IMR-90 (cell line): ENCODE results near the gene ZNRF3. TPM values are rescaled to one million over a fixed set of nuclear protein-coding genes. Genes with fewer than 3 reads are reported as not detected.

Experiments used
- ATAC-seq: fragments of 200-7000 bp; cut with Tn5 transposase; 2 replicates; pipeline ENCODE4 v1.9.1; 2020; ENCODE audit warnings: low read depth, mild to moderate bottlenecking, moderate library complexity
- BruUV-seq: library from RNA; stranded (reverse); fragments of 400-500 nt; replicated peaks from 2 replicates; lab custom pipeline; 2021; lab: Mats Ljungman, UMichigan
- CTCF ChIA-PET: fragments of 300-600 bp; formaldehyde crosslinking; extraction: SDS; loops from one replicate; lab custom pipeline; 2021; ENCODE audit warnings: antibody characterized with exemption; lab: Yijun Ruan, JAX
- POLR2A ChIA-PET: fragments of 300-600 bp; sonication (Branson Sonifier 250); formaldehyde crosslinking; loops from one replicate; lab custom pipeline; 2022; ENCODE audit warnings: antibody characterized with exemption; ENCODE audit not compliant: unreplicated experiment; lab: Charles Lee
- DNase-seq: peaks from one replicate; pipeline ENCODE4 v3.0.0; 2013
- H2AFZ ChIP-seq: replicated peaks from 2 replicates; pipeline ENCODE3; 2013; ENCODE audit warnings: low read length, mild to moderate bottlenecking; ENCODE audit not compliant: poor library complexity
- H2AK5ac ChIP-seq: 2 replicates; pipeline ENCODE4 v1.6.1; 2013; ENCODE audit warnings: low read depth, low read length, inconsistent platforms
- H2AK9ac ChIP-seq: replicated peaks from 2 replicates; pipeline ENCODE3; 2013; ENCODE audit warnings: mild to moderate bottlenecking, low read depth, low read length, moderate library complexity; ENCODE audit not compliant: poor library complexity
- H2BK120ac ChIP-seq: 2 replicates; pipeline ENCODE4 v1.6.1; 2013; ENCODE audit warnings: low read depth, low read length, inconsistent platforms
- H2BK15ac ChIP-seq: 3 replicates; pipeline ENCODE4 v1.6.1; 2013; ENCODE audit warnings: low read depth, low read length, inconsistent platforms
- H2BK20ac ChIP-seq: 2 replicates; pipeline ENCODE4 v1.6.1; 2013; ENCODE audit warnings: low read depth, mild to moderate bottlenecking, inconsistent platforms, low read length, moderate library complexity
- H2BK5ac ChIP-seq: 2 replicates; pipeline ENCODE4 v1.6.1; 2013; ENCODE audit warnings: mild to moderate bottlenecking, low read depth, low read length, inconsistent platforms; ENCODE audit not compliant: poor library complexity, severe bottlenecking
- H3K14ac ChIP-seq: replicated peaks from 2 replicates; pipeline ENCODE4 v1.6.1; 2013; ENCODE audit warnings: low read depth, low read length, inconsistent platforms
- H3K18ac ChIP-seq: 2 replicates; pipeline ENCODE4 v1.6.1; 2013; ENCODE audit warnings: low read depth, low read length, control low read depth
- H3K23ac ChIP-seq: 2 replicates; pipeline ENCODE4 v1.6.1; 2013; ENCODE audit warnings: low read depth, low read length, inconsistent platforms
- H3K27ac ChIP-seq: 2 replicates; pipeline ENCODE4 v1.5.1; 2013; ENCODE audit warnings: mild to moderate bottlenecking, control low read depth, low read length; ENCODE audit not compliant: insufficient read depth
- H3K27me3 ChIP-seq: 2 replicates; pipeline ENCODE4 v1.6.1; 2013; ENCODE audit warnings: low read length; ENCODE audit not compliant: control insufficient read depth, insufficient read depth
- H3K36me3 ChIP-seq: 2 replicates; pipeline ENCODE4 v1.6.1; 2013; ENCODE audit warnings: low read length, mixed read lengths; ENCODE audit not compliant: control insufficient read depth, insufficient read depth
- H3K4ac ChIP-seq: 2 replicates; pipeline ENCODE4 v1.6.1; 2013; ENCODE audit warnings: low read depth, low read length, inconsistent platforms
- H3K4me1 ChIP-seq: 2 replicates; pipeline ENCODE4 v1.6.1; 2013; ENCODE audit warnings: low read length, mixed read lengths; ENCODE audit not compliant: control insufficient read depth, insufficient read depth
- H3K4me2 ChIP-seq: 2 replicates; pipeline ENCODE4 v1.6.1; 2013; ENCODE audit warnings: low read depth, mild to moderate bottlenecking, control low read depth, low read length, moderate library complexity
- H3K4me3 ChIP-seq: 2 replicates; pipeline ENCODE4 v1.5.1; 2013; ENCODE audit warnings: low read depth, mild to moderate bottlenecking, control low read depth, low read length, moderate library complexity; ENCODE audit not compliant: insufficient read depth
- H3K56ac ChIP-seq: 2 replicates; pipeline ENCODE4 v1.6.1; 2013; ENCODE audit warnings: low read length, inconsistent platforms; ENCODE audit not compliant: insufficient read depth; ENCODE audit errors: extremely low read depth
- H3K79me1 ChIP-seq, 2 experiments: 2 replicates each; pipeline ENCODE4 v1.6.1; 2013; ENCODE audit warnings: low read length in 2 of 2, inconsistent platforms in 1 of 2, low read depth in 1 of 2
- H3K9ac ChIP-seq: 2 replicates; pipeline ENCODE4 v1.6.1; 2013; ENCODE audit warnings: low read depth, low read length, control low read depth
- H3K9me1 ChIP-seq: 2 replicates; pipeline ENCODE4 v1.6.1; 2013; ENCODE audit warnings: low read length, inconsistent platforms; ENCODE audit not compliant: insufficient read depth
- H3K9me3 ChIP-seq: 2 replicates; pipeline ENCODE4 v1.6.1; 2013; ENCODE audit warnings: low read length; ENCODE audit not compliant: control insufficient read depth, insufficient read depth
- H4K20me1 ChIP-seq: 2 replicates; pipeline ENCODE4 v1.6.1; 2013; ENCODE audit warnings: low read length, inconsistent platforms; ENCODE audit not compliant: insufficient read depth
- H4K5ac ChIP-seq: 2 replicates; pipeline ENCODE4 v1.6.1; 2013; ENCODE audit warnings: mild to moderate bottlenecking, low read depth, low read length, control low read depth
- H4K8ac ChIP-seq, 2 experiments: 2 replicates each; pipeline ENCODE4 v1.6.1; 2013; ENCODE audit warnings: low read depth in 2 of 2, low read length in 2 of 2, control low read depth in 1 of 2, inconsistent platforms in 1 of 2
- H4K91ac ChIP-seq: 2 replicates; pipeline ENCODE4 v1.6.1; 2013; ENCODE audit warnings: low read depth, low read length, inconsistent platforms; ENCODE audit not compliant: insufficient read depth
- MAZ ChIP-seq: IDR thresholded peaks from 2 replicates; pipeline ENCODE4 v1.6.1; 2012; ENCODE audit warnings: low read depth, mild to moderate bottlenecking, low read length, improper control_type of control experiment, moderate library complexity, borderline replicate concordance
- RCOR1 ChIP-seq: IDR thresholded peaks from 2 replicates; pipeline ENCODE4 v1.6.1; 2012; ENCODE audit warnings: mild to moderate bottlenecking, low read length, improper control_type of control experiment; ENCODE audit not compliant: insufficient replicate concordance
- WGBS, 2 experiments: methylation state at CpG; one replicate each; pipeline versions ENCODE4 v1.1.5 to v1.1.7; 2013; ENCODE audit warnings: missing lambda C conversion rate in 2 of 2; ENCODE audit not compliant: insufficient read length in 1 of 2; ENCODE audit errors: extremely low coverage in 2 of 2; 5-methylcytosine and 5-hydroxymethylcytosine counted together
- dilution Hi-C: fragments of 300-500 bp; cut with HindIII; formaldehyde crosslinking; loops from one replicate; pipeline ENCODE4 v1.14.3; 2018; ENCODE audit warnings: low sequenced_read_pairs; ENCODE audit not compliant: unreplicated experiment
- in situ Hi-C: fragments of 300-500 bp; cut with MboI; formaldehyde crosslinking; loops from 3 replicates; pipeline ENCODE4 v1.14.3; 2019; ENCODE audit warnings: low sequenced_read_pairs, inconsistent platforms, mixed read lengths
- intact Hi-C: fragments of 100-400 bp; cut with micrococcal nuclease; formaldehyde crosslinking; loops from 2 replicates; pipeline ENCODE4 v1.10.0; 2022
- polyA plus RNA-seq, 3 experiments: library from polyadenylated mRNA; depleted of rRNA; stranded (reverse); fragments of >200 nt; gene quantifications; 2 replicates each; pipeline ENCODE4 v1.2.3, GENCODE V29; 2012; ENCODE audit warnings: low replicate concordance in 1 of 3
- total RNA-seq: library from RNA; depleted of rRNA; stranded (reverse); fragments of >200 nt; gene quantifications from 2 replicates; pipeline ENCODE4 v1.2.3, GENCODE V29; 2012

Gene ZNRF3
- total and polyA plus RNA-seq, 2 of the 4 experiments (the other 2 are of a cell fraction): 1.4 to 2.4 TPM

GRCh38 chr22:29072193-29072978, 189.0 kb downstream of the ZNRF3 start:
- Histone ChIP-seq H4K8ac (no peak overlapping the region), H2BK20ac (no peak overlapping the region), H2AFZ (peak overlapping the region; percentile 89), H2AK5ac (no peak overlapping the region), H3K4me1 (no peaks in the 10 kb centered on the region), H3K27me3 (peaks cover 28% of the 10 kb centered on the region), H3K36me3 (no peaks in the 10 kb centered on the region), H3K56ac (no peak overlapping the region), H3K18ac (no peak overlapping the region), H3K9me3 (no peaks in the 10 kb centered on the region), H3K79me1 (no peaks in the 10 kb centered on the region), H2BK120ac (no peak overlapping the region), H3K14ac (no peak overlapping the region), H3K9me1 (peaks cover 2% of the 10 kb centered on the region; the same call in 1 of the 2 replicates), H4K91ac (no peak overlapping the region), H2AK9ac (peak overlapping the region; percentile 29), H3K4me2 (peak overlapping the region; percentile 96), H3K4me3 (peak overlapping the region; percentile 55), H3K23ac (no peak overlapping the region), H3K27ac (no peak overlapping the region), H2BK5ac (no peak overlapping the region), H3K4ac (no peak overlapping the region), H4K5ac (no peak overlapping the region), H4K20me1 (no peaks in the 10 kb centered on the region), H3K9ac (no peak overlapping the region), H2BK15ac (no peak overlapping the region)
- TF ChIP-seq RCOR1: no peak
- peak; percentile 41; the same call in 1 of the 2 replicates for TF ChIP-seq MAZ
- POLR2A ChIA-PET: no interaction called here
- ATAC-seq (peak; percentile 99), DNase-seq (peak; percentile 42)
- WGBS, 2 experiments: no CpG with 5 or more reads among the region's 41 CpGs
- no TSS peak for BruUV-seq
- dilution Hi-C loops (no loop called here), in situ Hi-C loops (no loop called here), intact Hi-C loops (loop anchor here (5.0 kb wide), 1 partner anchor 80 kb away; no protein-coding TSS in a partner anchor)
- CTCF ChIA-PET: no interaction called here
